K562 (cell line): Measurements from ENCODE around the gene RCC2. TPM values are rescaled to one million over a fixed set of nuclear protein-coding genes. Genes with fewer than 3 reads are reported as not detected.

Experiments
- ATF1 ChIP-seq, 2 experiments: fragments of 450-650 bp in 1 of 2; IDR thresholded peaks; 2 replicates each; pipeline ENCODE4 v1.6.1; 2016; ENCODE audit warnings: missing compliant biosample characterization in 1 of 2, missing genetic modification characterization in 1 of 2
- BCLAF1 ChIP-seq, 2 experiments: fragments of 450-650 bp in 1 of 2; IDR thresholded peaks; 2 replicates each; pipeline ENCODE4 v1.6.1; 2011 to 2017; ENCODE audit warnings: low read depth in 2 of 2, antibody characterized with exemption in 1 of 2, borderline replicate concordance in 1 of 2, low read length in 1 of 2, mild to moderate bottlenecking in 1 of 2, mixed read lengths in 1 of 2; ENCODE audit not compliant: control insufficient read depth in 1 of 2
- CBX3 ChIP-seq, 2 experiments: IDR thresholded peaks; 1 replicate in 1 of 2; 2 replicates in 1 of 2; pipeline ENCODE4 v1.6.1; 2012; ENCODE audit warnings: inconsistent platforms in 2 of 2, low read length in 2 of 2, borderline replicate concordance in 1 of 2, control low read depth in 1 of 2
- FOXP1 ChIP-seq: sonication (generic); formaldehyde crosslinking; IDR thresholded peaks from 2 replicates; pipeline ENCODE4 v1.8.0; 2022; ENCODE audit warnings: mild to moderate bottlenecking, missing genetic modification reagents
- GTF2F1 ChIP-seq: IDR thresholded peaks from 2 replicates; pipeline ENCODE4 v1.6.1; 2011; ENCODE audit warnings: low read depth, low read length, improper control_type of control experiment
- HNRNPH1 ChIP-seq: fragments of 200-400 bp; formaldehyde crosslinking; optimal IDR thresholded peaks from 2 replicates; pipeline ENCODE3; 2017; ENCODE audit warnings: low read depth, mild to moderate bottlenecking, low read length, moderate library complexity
- JUN ChIP-seq, 2 experiments: sonication (generic) in 1 of 2; formaldehyde crosslinking in 1 of 2; IDR thresholded peaks; 2 replicates each; pipeline versions ENCODE4 v1.6.1 to v1.8.0; 2012 to 2022; ENCODE audit warnings: borderline replicate concordance in 2 of 2, mild to moderate bottlenecking in 2 of 2, improper control_type of control experiment in 1 of 2, low read depth in 1 of 2, low read length in 1 of 2, missing genetic modification reagents in 1 of 2
- NBN ChIP-seq: fragments of 450-650 bp; IDR thresholded peaks from 2 replicates; pipeline ENCODE4 v1.6.1; 2016; ENCODE audit warnings: low read depth, mild to moderate bottlenecking
- POLR2AphosphoS5 ChIP-seq: IDR thresholded peaks from 2 replicates; pipeline ENCODE4 v1.6.1; 2011; ENCODE audit warnings: mild to moderate bottlenecking, low read depth, low read length, moderate library complexity; ENCODE audit not compliant: control insufficient read depth, insufficient read depth
- POLR2B ChIP-seq: fragments of 450-650 bp; IDR thresholded peaks from 2 replicates; pipeline ENCODE4 v1.6.1; 2018; ENCODE audit warnings: low read depth; ENCODE audit not compliant: partially characterized antibody
- TEAD1 ChIP-seq, 2 experiments: fragments of 450-650 bp in 1 of 2; sonication (generic) in 1 of 2; formaldehyde crosslinking; IDR thresholded peaks; 2 replicates each; pipeline versions ENCODE4 v1.4.0 to v1.8.0; 2020 to 2022; ENCODE audit warnings: mild to moderate bottlenecking in 2 of 2, missing genetic modification reagents in 1 of 2
- TEAD4 ChIP-seq, 2 experiments: sonication (generic) in 1 of 2; formaldehyde crosslinking in 1 of 2; IDR thresholded peaks; 2 replicates each; pipeline versions ENCODE4 v1.6.1 to v1.8.0; 2012 to 2022; ENCODE audit warnings: borderline replicate concordance in 1 of 2, inconsistent platforms in 1 of 2, low read length in 1 of 2, mild to moderate bottlenecking in 1 of 2, missing genetic modification reagents in 1 of 2
- TOE1 ChIP-seq, 2 experiments: fragments of 450-650 bp in 1 of 2; sonication (generic) in 1 of 2; formaldehyde crosslinking in 1 of 2; IDR thresholded peaks; 2 replicates each; pipeline versions ENCODE4 v1.7.1 to v1.8.0; 2016 to 2022; ENCODE audit warnings: borderline replicate concordance in 2 of 2, mild to moderate bottlenecking in 2 of 2, antibody characterized with exemption in 1 of 2, inconsistent platforms in 1 of 2, low read depth in 1 of 2, missing genetic modification reagents in 1 of 2, moderate library complexity in 1 of 2
- ZBTB17 ChIP-seq: fragments of 450-650 bp; formaldehyde crosslinking; IDR thresholded peaks from 2 replicates; pipeline ENCODE4 v1.4.0; 2020; ENCODE audit warnings: mild to moderate bottlenecking
- ZNF175 ChIP-seq: fragments of 200-800 bp; sonication (Bioruptor generic); IDR thresholded peaks from 2 replicates; pipeline ENCODE4 v1.6.1; 2016; ENCODE audit warnings: low read depth, mild to moderate bottlenecking, missing genetic modification characterization, missing compliant biosample characterization
- ZNF717 ChIP-seq: fragments of 250-450 bp; sonication (Bioruptor Pico); IDR thresholded peaks from 2 replicates; pipeline ENCODE4 v1.5.0; 2021
- ZNF785 ChIP-seq: fragments of 250-450 bp; sonication (Bioruptor Pico); IDR thresholded peaks from 2 replicates; pipeline ENCODE4 v1.4.0; 2020; ENCODE audit warnings: mild to moderate bottlenecking
- polyA plus RNA-seq, 8 experiments: library from polyadenylated mRNA; depleted of rRNA in 4 of 8; stranded (reverse) in 5 of 8; unstranded in 3 of 8; fragments of >200 nt; fragmentation: Nextera tagmentation in 2 of 8; fragmentation: Illumina TruSeq in 1 of 8; extraction: Ambion mirVana in 2 of 8; extraction: Trizol in 1 of 8; gene quantifications; 2 replicates each; pipeline versions ENCODE4 v1.2.1 to v1.2.3, GENCODE V29; 2011 to 2014; ENCODE audit warnings: inconsistent platforms in 1 of 8, missing spikeins in 1 of 8
- total RNA-seq, 7 experiments: library from RNA; depleted of rRNA in 6 of 7; stranded (reverse); fragments of >200 nt in 6 of 7; fragmentation: Illumina TruSeq in 2 of 7; extraction: Trizol in 2 of 7; gene quantifications; 2 replicates each; pipeline versions ENCODE4 v1.2.1 to v1.2.3, GENCODE V29; 2011 to 2021; ENCODE audit warnings: low replicate concordance in 1 of 7
- TF ChIP-seq, protein P1 (sequence below): fragments of 450-650 bp; IDR thresholded peaks from 2 replicates; pipeline ENCODE4 v1.6.1; 2016; ENCODE audit warnings: missing biosample characterization, missing genetic modification characterization

RCC2 gene
- total and polyA plus RNA-seq, 9 of the 15 experiments (the other 6 are each of a cell fraction or from before 2014, with no cell fraction given) = 31.8 to 292 (median 116) TPM

DNA sequence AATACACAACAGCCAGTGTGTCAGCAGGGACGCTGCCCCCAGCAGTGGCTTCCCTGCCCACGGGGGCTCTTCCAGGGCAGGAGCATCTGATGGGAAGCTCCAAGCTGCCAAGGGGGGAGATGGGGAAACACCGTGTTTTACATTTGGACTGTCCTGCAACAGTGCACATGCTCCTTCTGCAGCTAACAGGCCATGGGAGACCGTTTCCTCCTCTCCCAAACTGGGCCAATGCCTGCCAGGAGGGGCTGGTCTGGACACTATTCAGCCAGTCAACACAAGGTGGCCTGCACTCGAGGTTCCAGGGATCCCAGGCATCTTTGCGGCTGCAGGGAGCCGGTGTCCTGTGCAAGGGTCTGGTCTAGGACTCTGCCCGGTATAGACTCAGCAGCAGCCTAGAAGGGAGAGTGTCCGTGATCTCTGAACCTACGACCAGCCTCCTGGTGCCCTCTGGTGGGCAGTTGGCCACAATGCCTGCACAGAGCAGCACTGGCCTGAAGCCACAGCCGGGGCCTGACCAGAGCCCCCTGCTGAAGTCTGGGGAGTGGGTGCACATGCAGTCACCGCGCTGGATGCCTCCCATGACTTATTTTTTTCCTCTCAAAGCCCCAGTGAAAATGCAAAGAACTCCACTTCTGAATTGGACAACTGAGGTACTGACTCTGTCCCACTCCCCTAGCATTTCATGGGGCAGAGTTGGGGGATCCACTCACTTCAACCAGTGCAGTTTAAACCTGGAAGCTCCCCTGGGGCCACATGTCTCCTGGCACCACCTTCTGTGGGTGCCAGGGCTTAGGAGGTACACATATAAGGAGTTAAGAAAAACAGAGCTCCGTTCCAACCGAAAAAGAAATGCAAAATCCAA, 33.3 kb downstream of the RCC2 start (continued):
- TF ChIP-seq BCLAF1 (IDR thresholded peaks at IDR 0.05; ENCODE audit: borderline replicate concordance in 1 of 2, control insufficient read depth in 1 of 2, low read depth in 2 of 2, low read length in 1 of 2) = 0 out of 4 replicates have a peak, but pooled peaks of 1 of the 2 experiments have one; percentile 57
- TF ChIP-seq GTF2F1 = no peak
- no peak for TF ChIP-seq ATF1 (CRISPR knock-in tag; IDR thresholded peaks at IDR 0.05)
- no peak for TF ChIP-seq ATF1 (tag; IDR thresholded peaks at IDR 0.05)
- TF ChIP-seq NBN = no peak
- peak; percentile 77; the same call in 1 of the 2 replicates for TF ChIP-seq FOXP1 (CRISPR knock-in tag)
- TF ChIP-seq, protein P1, sequence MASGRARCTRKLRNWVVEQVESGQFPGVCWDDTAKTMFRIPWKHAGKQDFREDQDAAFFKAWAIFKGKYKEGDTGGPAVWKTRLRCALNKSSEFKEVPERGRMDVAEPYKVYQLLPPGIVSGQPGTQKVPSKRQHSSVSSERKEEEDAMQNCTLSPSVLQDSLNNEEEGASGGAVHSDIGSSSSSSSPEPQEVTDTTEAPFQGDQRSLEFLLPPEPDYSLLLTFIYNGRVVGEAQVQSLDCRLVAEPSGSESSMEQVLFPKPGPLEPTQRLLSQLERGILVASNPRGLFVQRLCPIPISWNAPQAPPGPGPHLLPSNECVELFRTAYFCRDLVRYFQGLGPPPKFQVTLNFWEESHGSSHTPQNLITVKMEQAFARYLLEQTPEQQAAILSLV (tag) = no peak
- TF ChIP-seq TEAD1 (CRISPR knock-in tag; IDR thresholded peaks at IDR 0.05) = peak in 1 of 2 experiments; percentile 38; a peak in 1 of 4 replicates
- peak; percentile 36 for TF ChIP-seq TEAD4 (IDR thresholded peaks at IDR 0.05; ENCODE audit: low read length)
- TF ChIP-seq TEAD4 (CRISPR knock-in tag; IDR thresholded peaks at IDR 0.05; ENCODE audit: borderline replicate concordance) = no peak
- TF ChIP-seq JUN (IDR thresholded peaks at IDR 0.05; ENCODE audit: borderline replicate concordance, low read depth, low read length) = no peak
- TF ChIP-seq JUN (CRISPR knock-in tag; IDR thresholded peaks at IDR 0.05; ENCODE audit: borderline replicate concordance) = peak; percentile 46; the same call in 1 of the 2 replicates
- peak; percentile 56; the same call in 1 of the 2 replicates for TF ChIP-seq ZNF717 (CRISPR knock-in tag)
- TF ChIP-seq ZNF785 (CRISPR knock-in tag) = no peak
- TF ChIP-seq CBX3 (IDR thresholded peaks at IDR 0.05; ENCODE audit: borderline replicate concordance in 1 of 2, low read length in 2 of 2) = no peak
- 0 out of 2 replicates have a peak, but pooled peaks have one; percentile 31 for TF ChIP-seq TOE1 (IDR thresholded peaks at IDR 0.05; ENCODE audit: borderline replicate concordance)
- TF ChIP-seq TOE1 (CRISPR knock-in tag; IDR thresholded peaks at IDR 0.05; ENCODE audit: borderline replicate concordance, low read depth) = no peak
- TF ChIP-seq ZNF175 (CRISPR knock-in tag) = no peak
- no peak for TF ChIP-seq HNRNPH1
- peak; percentile 80; the same call in 1 of the 2 replicates for TF ChIP-seq ZBTB17 (CRISPR knock-in tag)
- peak; percentile 84 for TF ChIP-seq POLR2B
- TF ChIP-seq POLR2AphosphoS5 = peak; percentile 59; the same call in 1 of the 2 replicates
